Eye (tissue), 1 donor: Measurements from ENCODE around the gene COX7A2.

Experiments
- DNase-seq: peaks from one replicate; pipeline ENCODE4 v3.0.0-alpha.2; 2015

COX7A2 gene

DNA sequence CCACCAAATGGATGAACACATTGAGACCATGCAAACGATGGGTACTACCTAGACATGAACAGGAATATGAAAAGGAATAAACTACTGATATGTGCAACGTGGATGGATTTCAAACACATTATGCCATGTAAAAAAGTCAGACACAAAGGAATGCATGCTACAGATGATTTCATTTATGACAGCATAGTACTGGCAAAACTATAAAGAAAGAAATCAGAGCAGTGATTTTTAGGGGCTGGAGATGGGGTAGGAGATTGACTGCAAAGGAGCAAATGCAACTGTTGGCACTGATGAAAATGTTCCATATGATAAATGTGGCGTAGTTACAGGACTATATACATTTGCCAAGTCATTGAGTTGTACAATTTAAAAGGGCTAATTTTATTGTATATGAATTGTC, 24.3 kb downstream of the COX7A2 start:
- DNase-seq: peak; percentile 39

DNA sequence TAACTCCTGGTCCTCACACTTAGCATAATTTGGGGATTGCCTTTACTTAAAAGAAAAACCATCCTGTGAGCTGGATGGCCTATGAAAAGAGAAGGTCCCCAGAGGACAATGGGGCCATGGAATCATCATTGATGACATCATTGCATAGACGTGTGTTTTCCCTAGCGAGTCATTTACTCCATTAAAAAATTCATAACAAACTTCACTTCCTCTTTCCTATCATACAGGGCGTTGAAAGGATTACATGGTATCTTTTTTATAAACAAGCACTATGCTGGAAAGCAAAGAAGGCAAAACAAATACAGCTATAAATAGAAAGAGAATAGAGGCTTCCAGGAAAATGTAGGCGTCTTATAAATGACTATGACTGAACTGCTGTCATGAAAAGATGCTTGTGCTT, 26.4 kb downstream of the COX7A2 start:
- DNase-seq: peak; percentile 61

DNA sequence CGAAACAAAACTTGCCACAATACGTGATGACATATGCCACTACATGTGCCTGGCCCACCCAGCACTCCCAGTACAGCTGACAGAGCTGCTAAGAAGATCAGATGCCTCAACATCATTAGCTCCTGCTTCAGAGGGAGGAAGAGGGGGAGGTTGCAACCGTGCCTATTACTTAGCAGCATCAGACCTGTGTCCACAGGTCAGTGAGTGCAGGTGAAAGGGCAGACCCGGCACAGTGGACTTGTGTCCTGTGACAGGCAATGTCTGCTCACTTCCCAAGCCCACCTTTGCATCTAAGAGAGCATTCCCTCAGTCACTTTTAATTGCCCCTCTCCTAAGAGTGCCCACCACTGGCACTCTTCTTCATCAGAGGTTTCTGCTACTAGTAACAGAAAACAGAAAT, 28.3 kb downstream of the COX7A2 start:
- no peak for DNase-seq

DNA sequence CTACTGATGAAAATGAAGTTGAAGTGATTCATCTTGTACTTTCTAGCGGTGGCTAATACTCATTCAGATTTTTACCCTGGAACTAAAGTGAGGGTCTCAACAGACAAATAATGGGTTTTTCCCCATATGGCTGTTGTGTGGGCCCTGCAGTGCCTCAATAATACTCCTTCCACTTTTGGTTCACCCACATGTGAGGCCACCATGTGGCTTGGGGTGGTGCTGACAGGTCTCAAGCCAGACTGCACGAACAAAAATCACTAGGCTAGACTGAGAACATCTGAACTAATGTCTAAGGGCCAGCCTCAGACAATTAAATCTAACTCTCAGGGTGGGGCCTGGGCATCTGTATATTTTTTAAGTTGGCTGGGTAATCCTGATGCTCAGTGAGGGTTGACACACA, 29.9 kb downstream of the COX7A2 start:
- DNase-seq: no peak

DNA sequence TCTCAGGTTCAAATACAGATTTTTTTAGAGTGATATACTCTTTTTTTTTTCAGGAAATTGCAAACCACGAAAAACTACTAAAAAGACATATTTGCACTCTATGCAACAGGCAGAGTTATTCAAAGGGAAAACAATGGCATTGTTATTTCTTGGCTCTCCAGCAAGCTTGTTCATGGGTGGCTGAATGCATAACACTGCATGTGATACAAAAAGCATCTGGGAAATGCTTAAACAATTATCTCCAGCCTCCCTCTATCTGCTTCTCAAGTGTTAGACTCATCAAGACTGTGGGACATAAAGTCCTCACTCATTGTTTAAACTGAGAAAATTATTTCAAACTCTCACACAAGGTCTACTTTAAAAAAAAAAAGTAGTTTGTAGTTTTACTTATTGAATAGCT, 30.5 kb downstream of the COX7A2 start:
- peak; percentile 60 for DNase-seq

DNA sequence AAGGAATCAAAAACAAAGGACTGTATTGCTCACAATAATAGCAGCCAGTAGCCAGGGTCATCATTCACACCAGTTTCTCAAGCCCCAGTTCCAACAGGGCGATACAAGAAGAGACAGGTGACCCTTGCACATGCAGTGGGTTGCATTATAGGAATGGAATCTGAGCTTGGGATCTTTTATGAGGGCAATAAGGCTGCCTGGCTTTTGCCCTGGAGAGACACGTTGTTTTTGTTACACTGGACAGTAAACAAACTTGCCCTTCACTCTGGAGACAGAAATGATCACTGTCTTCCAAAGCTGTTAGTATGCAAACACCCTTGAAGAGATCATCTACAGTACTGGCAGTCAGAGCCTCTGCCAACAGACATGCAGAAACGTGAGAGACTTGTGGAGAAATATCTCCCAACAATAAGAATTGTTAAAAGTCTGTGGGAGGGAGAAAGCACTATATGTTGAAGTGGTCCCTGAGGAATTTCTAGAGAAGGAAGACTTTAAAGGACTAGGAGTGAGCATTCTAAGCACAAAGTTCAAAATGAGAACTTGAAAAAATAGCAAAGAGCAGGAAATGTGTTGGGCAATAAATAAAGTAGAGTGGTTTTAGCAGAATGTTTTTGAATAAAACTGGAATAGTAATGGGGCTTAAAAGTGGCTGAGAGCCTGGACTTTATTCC, 31.5 kb downstream of the COX7A2 start:
- no peak for DNase-seq

DNA sequence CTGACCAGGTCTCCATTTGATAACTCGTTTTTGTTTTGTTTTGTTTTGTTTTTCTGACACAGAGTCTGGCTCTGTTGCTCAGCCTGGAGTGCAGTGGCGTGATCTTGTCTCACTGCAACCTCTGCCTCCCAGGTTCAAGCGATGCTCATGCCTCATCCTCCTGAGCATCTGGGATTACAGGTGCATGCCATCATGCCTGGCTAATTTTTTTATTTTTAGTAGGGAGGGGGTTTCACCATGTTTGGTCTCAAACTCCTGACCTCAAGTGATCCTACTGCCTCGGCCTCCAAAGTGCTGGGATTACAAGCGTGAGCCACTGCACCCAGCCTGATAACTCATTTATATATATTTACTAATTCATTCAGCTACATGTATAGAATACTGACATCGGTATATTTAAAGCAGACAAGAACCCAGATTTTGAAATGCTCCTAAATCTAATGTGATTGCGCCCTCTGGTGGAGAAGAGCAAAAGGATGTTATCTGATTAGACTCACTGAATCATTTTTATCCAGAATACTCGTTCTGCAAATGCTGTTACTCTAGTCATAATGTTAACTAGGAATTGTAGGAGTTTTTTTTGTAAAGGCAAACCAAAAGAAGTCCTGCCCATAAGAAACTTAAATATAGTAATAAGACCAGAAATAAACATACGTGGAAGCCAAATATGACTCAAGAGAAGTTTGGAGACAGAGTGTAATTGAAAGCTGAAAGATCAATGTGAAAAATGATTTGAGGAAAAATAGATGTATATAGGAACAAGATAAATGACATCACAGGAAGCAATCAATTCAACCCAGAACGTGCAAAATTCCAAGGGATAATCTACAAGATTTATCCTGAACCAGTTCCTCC, 32.5 kb downstream of the COX7A2 start:
- peak; percentile 91 for DNase-seq

DNA sequence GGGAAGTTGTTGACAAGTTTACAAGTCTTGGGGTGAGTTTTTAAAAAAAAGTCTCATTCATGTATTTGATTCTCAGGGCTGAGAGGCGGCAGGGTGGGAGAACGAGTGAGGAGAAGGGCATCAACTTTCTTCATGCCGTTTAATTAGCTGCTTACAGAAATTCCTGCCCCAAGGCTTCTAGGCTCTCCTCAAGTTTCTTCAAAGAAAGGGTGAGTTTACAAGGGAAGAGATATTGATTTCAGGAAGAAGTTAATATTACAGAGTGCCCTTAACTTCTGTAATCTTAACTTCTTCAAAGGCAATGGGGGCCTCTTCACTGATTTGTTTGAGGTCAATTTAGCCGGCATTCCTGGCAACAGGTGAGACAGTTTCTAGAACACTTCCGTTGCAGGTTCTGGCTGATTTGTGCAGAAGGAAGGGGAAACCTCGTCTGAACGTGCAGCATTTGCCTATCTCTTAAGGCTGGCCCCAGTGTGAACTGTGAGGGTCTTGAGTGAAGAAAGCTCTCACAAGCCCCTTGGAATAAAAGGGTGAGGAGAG, 34.3 kb downstream of the COX7A2 start:
- DNase-seq: no peak

DNA sequence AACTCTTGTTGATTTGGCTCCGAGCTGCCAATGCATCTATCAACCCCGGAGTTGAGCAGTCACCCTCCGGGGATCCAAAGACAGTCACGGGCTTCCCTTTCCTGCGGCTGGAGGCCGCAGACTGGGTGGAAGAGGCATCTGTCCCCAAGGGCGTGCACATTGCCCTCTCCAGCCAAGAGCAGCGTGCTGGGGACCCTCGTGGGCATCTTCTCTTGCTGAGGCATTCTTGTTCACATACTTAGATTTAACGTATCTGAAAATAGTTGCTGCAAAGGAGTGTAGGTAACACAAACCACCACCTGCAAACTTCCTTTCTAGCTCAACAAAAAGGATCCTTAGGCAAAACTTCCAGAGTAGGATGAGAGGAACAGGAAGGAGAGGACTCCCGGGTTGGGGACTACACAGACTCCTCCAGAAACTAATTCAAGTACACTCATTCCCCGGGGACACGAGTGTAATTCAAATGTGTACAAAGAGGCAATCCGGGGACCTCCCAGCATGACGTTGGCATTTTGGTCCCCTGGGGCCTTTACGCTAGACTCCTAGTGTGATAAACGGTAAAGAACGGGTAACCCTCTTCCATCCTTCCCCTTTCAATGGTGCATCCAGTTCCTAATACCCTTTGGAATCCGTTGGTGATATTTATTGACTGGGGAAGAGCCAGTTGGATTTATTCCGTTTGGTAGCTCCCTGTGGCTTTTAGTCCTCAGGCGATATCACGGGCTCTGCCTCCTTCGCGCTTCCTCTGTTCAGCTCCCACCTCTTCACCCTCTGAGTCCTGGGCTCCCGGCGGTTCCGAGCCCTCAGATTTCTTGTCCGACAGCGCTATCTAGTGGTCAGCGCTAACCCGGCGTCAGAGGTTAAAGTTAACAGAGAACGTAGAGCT, 35.1 kb downstream of the COX7A2 start:
- peak; percentile 96 for DNase-seq

DNA sequence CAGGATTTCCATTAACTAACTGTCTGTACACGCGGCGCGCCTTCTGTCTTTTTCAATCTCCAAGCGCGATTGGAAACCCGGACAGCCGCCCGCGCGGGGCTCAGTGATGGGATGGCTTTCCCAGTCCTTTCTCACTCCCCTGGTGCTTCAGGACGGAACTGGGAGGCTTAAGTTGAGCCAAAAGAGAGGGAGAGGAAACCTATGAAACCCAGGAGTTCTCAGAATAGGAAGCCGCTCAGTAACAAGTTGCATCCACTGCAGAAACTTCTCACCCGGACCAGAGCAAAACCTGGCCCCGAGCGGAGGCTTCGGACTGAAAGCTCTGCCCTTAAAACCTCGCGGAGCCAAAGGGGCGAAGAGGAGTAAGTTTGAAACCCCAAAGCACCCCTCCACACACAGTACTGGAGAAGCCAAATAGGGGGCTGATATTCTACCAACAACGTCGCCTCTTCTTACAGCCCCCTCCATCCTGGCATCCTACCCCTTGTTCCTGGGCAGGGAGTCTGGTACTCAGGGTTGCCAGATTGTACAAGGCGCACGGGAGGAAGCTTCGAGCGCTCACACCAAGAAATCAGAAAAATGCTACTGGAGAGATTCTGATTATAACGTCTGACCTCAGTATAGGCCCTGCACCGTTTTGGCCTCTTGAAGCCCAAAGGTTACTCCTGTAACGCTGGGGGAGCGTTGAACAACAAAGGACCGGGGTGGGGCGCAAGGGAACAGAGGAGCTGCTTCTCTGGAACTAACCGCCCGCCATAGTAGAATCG, 36.8 kb downstream of the COX7A2 start:
- peak; percentile 79 for DNase-seq

DNA sequence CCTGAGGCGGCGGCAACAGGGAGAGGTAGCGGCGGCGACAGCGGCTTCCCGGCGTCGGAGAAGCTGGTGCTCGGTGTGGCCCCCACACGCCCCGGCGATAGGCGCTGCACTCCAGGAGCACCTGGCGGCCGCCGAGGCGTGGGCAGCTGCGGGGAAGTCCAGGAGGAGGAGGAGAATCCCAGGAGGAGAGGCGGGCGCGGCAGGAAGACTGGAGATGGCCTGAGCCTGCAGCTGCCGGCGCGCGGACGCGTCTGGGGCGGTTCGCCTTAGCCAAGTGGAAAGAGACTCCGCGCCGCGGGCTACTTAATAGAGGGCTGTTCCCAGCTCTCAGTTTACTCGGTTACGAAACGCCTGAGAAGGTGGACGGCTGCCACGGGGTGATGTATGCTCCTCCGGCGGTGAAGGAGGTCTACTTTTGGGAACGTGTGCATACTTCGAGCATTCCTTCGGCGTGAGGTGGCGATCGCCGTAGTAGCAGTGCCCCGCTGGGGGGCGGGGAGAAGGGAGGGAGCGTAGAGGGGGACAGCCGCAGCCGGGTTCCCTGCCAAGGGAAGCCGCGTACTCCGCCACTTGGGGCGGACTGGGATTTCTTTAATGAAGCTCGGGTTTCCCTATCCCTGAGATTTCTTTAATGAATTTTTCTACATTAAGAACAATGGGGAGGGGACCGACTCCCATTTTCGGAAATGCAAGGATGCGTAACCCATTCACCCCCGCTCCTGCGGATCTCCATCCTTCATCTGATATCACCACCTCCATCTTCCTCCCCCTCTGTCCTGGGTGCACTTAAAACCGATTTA, 37.6 kb downstream of the COX7A2 start, which contains the start of gene COL12A1:
COL12A1 (minus strand) TSS at position 278 of the 800 bp plus-strand sequence. CDS start 3,261 bp downstream, outside the sequence.
- peak; percentile 94 for DNase-seq

DNA sequence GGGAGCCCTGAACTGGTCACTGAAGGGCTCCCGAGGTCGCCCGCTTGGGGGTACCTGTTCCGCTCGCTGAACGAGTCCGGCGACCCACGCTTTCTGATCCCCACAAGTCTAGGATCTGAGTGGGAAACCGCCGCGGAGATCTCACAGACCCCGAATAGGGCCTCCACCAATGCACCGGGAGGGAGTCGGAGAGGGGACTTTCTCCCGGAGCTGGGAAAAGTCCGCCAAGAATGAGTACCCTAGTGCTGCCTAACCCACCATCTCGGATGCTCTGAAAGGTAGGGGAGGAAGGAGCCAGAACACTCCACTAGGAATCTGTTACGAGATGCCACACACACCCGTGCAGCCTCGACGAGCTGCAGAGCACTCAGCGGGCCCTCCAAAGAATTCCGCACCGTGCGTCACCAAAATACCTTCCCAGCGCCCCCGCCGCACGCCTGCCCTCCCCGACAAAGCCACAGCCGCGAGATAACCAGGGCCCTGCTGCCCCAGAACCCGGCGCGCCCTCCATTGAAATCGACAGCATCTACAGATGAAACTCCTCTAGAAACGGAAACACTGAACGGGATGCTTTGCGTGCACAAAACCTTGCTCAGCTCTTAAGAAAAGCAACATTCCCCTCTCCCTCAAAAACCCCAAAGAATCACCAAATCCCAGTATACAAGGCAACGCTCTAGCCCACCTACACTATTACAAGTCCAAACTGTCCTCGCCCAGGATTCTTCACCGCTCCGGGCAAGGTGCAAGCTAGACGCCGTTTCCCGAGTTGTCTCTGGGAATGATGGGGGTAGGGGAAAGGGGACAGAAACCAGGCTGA, 38.4 kb downstream of the COX7A2 start:
- DNase-seq: peak; percentile 80

DNA sequence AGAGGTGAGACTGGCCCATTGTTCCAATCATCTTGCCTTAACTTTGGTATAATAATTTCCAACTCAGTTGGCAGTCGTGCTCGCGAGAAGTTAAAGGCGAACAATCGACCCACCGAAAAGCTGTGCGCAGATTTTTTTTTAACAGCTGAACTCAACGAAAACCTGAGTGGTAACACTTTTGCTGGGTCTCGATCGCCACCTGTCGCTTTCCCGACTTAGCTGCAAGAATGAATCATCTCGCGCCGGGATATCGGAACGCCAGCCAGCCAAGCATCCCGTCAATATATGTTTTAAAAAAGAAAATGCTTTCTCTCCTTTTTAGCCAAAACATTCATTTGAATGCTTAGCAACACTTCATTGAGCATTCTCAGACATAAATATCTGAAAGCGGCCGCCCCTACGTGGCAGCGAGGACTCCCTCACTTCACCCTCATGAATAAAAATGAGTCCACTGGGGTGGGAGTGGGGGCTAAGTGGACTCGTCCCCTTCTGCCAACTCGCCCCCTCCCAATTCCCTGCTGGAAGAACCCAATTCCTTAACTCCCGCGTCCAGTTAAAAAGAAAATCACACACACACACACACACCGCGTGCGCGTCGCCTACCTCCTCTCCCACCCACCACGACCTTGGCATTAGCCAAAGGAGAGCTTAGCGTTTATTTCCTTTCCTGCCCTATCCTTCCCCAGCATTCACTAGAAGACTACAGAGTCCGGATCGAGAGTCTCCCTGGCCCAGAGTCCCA, 39.2 kb downstream of the COX7A2 start:
- DNase-seq: peak; percentile 94

DNA sequence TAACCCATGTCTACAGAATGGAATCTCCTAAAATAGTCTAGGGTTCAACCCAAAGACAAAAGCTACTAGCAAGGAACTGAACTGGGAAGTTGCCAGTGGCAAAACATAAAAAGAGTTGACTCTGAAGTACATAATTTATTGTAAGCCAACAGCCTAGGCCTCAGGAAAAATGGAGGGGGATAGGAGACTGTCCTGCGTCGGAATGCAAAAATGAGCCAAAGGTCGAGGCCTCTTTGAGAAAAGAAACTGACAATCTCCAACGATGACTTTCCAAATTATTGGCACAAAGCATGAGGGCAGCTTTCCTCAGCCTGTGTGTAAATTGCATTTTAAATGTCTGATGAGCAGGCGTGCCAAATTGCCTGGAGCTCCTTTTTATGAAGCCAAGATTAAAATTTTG, 39.9 kb downstream of the COX7A2 start:
- no peak for DNase-seq

DNA sequence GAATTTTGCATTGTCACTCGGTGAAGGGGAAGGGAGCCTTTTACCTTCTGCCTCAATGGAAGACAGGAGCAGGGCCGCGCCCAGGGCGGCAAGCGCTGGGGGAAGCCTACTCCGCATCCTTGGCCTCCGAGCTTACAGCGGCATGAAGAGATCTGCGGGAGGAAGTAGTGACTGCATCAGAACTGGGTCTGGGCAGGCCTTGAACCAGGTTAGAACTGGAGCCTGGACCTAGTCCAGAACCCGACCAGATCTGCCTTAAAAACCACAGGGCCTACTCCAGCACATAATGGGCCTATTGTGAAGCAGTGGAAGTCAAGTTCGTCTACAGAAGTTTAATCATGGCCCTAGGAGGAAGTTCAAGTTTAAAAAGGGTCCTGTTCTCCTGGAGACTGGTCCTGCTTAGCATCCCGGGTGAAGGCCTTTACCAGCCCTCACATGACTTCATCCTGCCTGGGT, 40.9 kb downstream of the COX7A2 start:
- DNase-seq: no peak

DNA sequence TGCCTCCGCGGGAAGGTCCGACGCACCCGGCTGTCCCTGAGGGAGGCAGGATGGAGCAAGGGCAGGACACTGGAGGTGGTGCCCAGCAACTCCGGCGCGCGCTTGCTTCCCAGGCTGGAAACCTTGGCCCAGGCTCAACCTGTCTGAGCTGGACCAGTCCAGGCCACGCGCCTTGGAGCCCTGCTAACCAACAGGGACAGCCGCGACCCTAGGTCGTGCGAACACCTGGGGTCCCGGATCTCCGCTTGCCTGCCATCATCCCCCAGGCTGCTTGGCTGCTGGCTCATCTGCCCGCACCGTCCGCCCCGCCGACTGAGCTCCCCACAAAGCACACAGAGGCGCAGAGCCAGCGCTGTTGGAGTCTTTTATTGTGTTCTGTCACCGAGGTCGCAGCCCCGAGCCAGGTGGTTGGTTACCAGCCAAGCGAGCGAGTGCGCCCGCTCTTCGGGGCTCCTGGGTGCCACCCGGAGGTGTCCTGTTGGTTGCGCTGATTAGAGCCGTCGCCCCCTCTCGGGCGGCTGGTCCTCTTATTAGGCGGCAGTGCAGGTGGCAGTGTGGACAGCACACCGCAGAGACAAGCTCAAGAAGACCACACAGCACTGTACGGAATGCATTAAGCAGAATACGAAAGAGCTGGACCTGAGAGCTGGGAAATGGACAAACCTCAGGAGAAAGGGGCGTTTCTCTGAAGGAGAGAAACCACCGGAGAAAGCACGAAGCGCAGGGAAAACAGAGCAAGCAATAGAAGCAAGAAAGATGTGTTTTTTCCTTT, 41.5 kb downstream of the COX7A2 start:
- DNase-seq: peak; percentile 70

DNA sequence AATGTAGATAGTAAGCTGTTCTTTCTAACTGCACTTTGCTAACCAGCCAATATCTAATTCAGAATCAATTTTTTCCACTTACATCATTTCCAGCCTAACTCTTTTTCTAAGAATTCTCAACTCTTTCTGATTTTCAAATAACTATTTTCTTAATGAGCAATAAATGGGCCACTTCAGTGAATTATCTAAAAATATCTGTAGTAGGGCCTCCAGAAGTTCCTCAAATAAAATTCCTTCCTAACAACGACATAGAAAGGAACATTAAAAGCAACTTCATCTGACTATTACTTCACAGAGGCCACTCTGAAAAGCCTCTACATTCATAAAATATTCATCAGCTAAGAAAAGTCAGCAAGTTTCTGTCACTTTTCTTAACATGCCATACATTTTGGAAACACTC, 42.6 kb downstream of the COX7A2 start:
- no peak for DNase-seq

DNA sequence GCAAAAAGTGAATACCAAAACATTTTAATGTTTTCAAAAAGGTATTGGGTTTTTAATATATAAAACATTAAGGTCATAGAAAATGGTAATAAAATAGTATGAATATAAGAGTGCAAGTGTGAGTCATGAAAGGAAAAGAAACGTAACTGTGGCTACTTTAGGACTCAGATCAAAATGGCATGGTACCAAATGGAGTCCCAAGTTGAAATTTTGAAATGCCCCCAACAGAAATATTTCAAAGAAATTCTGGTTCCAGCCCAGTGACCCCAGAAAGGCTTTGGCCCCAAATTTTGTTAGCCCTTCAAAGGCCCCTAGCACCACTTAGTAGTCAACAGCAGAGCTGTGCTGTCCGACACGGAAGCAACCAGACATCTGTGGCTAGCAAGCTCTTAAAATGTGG, 43.7 kb downstream of the COX7A2 start:
- DNase-seq: no peak
